CD4-positive, alpha-beta memory T cell (primary cell): ENCODE data around the gene PCDH15. TPM values are rescaled to one million over a fixed set of nuclear protein-coding genes. Genes with fewer than 3 reads are reported as not detected.

Experiments used
- CTCF ChIA-PET: fragments of 350-600 bp; sonication (Branson Sonifier 250); formaldehyde crosslinking; loops from one replicate; lab custom pipeline; 2021; ENCODE audit warnings: inconsistent platforms; ENCODE audit not compliant: partially characterized antibody; lab: Charles Lee
- POLR2A ChIA-PET: fragments of 350-600 bp; sonication (Branson Sonifier 250); formaldehyde crosslinking; loops from one replicate; lab custom pipeline; 2021; ENCODE audit not compliant: partially characterized antibody; lab: Charles Lee
- DNase-seq, 5 donors: peaks; one replicate each; pipeline versions ENCODE4 v3.0.0 to v3.0.0-alpha.2; 2020 to 2022; ENCODE audit warnings: mixed read lengths in 1 of 5
- H3K27ac ChIP-seq: one replicate; pipeline ENCODE4 v1.7.0; 2013; ENCODE audit warnings: low read depth, low read length
- H3K27me3 ChIP-seq: 2 replicates; pipeline ENCODE4 v1.7.0; 2013; ENCODE audit warnings: mild to moderate bottlenecking, low read length, moderate library complexity; ENCODE audit not compliant: insufficient read depth
- H3K36me3 ChIP-seq: 2 replicates; pipeline ENCODE4 v1.7.0; 2013; ENCODE audit warnings: mild to moderate bottlenecking, low read length, moderate library complexity; ENCODE audit not compliant: insufficient read depth
- H3K4me1 ChIP-seq: 2 replicates; pipeline ENCODE4 v1.7.0; 2013; ENCODE audit warnings: mild to moderate bottlenecking, low read length, moderate library complexity; ENCODE audit not compliant: insufficient read depth
- H3K4me3 ChIP-seq, 2 donors: one replicate each; pipeline ENCODE4 v1.7.0; 2013; ENCODE audit warnings: low read length in 2 of 2, mild to moderate bottlenecking in 1 of 2
- H3K9me3 ChIP-seq, 2 donors: one replicate each; pipeline ENCODE4 v1.7.0; 2013; ENCODE audit warnings: low read length in 2 of 2, control low read depth in 1 of 2; ENCODE audit not compliant: control insufficient read depth in 1 of 2
- H3K27ac Mint-ChIP-seq, 7 donors: one replicate each; pipeline ENCODE4 v1.8.0; 2020 to 2021; ENCODE audit warnings: mixed read lengths in 7 of 7, mild to moderate bottlenecking in 6 of 7, inconsistent platforms in 3 of 7, moderate library complexity in 3 of 7
- H3K27me3 Mint-ChIP-seq, 2 donors: one replicate each; pipeline ENCODE4 v1.8.0; 2020 to 2021; ENCODE audit warnings: mixed read lengths in 2 of 2
- H3K36me3 Mint-ChIP-seq, 2 donors: one replicate each; pipeline ENCODE4 v1.8.0; 2020 to 2021; ENCODE audit warnings: mixed read lengths in 2 of 2, inconsistent platforms in 1 of 2, mild to moderate bottlenecking in 1 of 2
- H3K4me1 Mint-ChIP-seq, 4 donors: one replicate each; pipeline ENCODE4 v1.8.0; 2020 to 2021; ENCODE audit warnings: mixed read lengths in 4 of 4, mild to moderate bottlenecking in 1 of 4
- H3K4me3 Mint-ChIP-seq, 8 donors: one replicate each; pipeline ENCODE4 v1.8.0; 2020 to 2021; ENCODE audit warnings: mixed read lengths in 8 of 8, mild to moderate bottlenecking in 7 of 8, moderate library complexity in 6 of 8, inconsistent platforms in 3 of 8
- H3K9me3 Mint-ChIP-seq, 8 donors: one replicate each; pipeline ENCODE4 v1.8.0; 2020 to 2021; ENCODE audit warnings: mixed read lengths in 8 of 8, mild to moderate bottlenecking in 5 of 8, inconsistent platforms in 3 of 8, moderate library complexity in 1 of 8
- intact Hi-C: fragments of 100-400 bp; cut with micrococcal nuclease; formaldehyde crosslinking; loops from one replicate; pipeline ENCODE4 v1.15.1; 2023
- polyA plus RNA-seq, 2 donors: library from polyadenylated mRNA; unstranded; fragments of 300-500 nt; fragmentation: Illumina TruSeq; gene quantifications; one replicate each; pipeline ENCODE4 v1.2.3, GENCODE V29; 2021
- total RNA-seq, 2 experiments: library from RNA; stranded (reverse); gene quantifications; one replicate each; pipeline ENCODE4 v1.2.3, GENCODE V29; 2021

Gene PCDH15
- total and polyA plus RNA-seq, 4 experiments from 2014 or later = not detected

GRCh38 chr10:54808186-54808935, 7.3 kb upstream of the PCDH15 start:
- Mint-ChIP-seq H3K4me1 (no peaks in the 10 kb centered on the region), H3K9me3 (peaks cover 0 to 12% (median 5%) of the 10 kb centered on the region in 8 donors), H3K36me3 (no peaks in the 10 kb centered on the region), H3K27me3 (no peaks in the 10 kb centered on the region), H3K27ac (no peak overlapping the region), H3K4me3 (no peak overlapping the region)
- ChIA-PET POLR2A (no interaction called here), CTCF (no interaction called here)
- H3K27ac ChIP-seq = no peak overlapping the region
- no peak for DNase-seq
- H3K36me3 ChIP-seq = no peaks in the 10 kb centered on the region
- no peaks in the 10 kb centered on the region for H3K4me1 ChIP-seq
- intact Hi-C loops = no loop called here
- H3K4me3 ChIP-seq = no peak overlapping the region
- H3K27me3 ChIP-seq = no peaks in the 10 kb centered on the region
- H3K9me3 ChIP-seq = no peaks in the 10 kb centered on the region

GRCh38 chr10:54799506-54799905, 1.5 kb downstream of the PCDH15 start:
- POLR2A ChIA-PET = no interaction called here
- intact Hi-C loops = no loop called here
- DNase-seq = no peak
- no peaks in the 10 kb centered on the region for H3K36me3 Mint-ChIP-seq
- no peaks in the 10 kb centered on the region for H3K4me1 Mint-ChIP-seq
- Histone ChIP-seq H3K27ac (no peak overlapping the region), H3K4me1 (no peaks in the 10 kb centered on the region), H3K36me3 (no peaks in the 10 kb centered on the region), H3K4me3 (no peak overlapping the region), H3K9me3 (no peaks in the 10 kb centered on the region), H3K27me3 (no peaks in the 10 kb centered on the region)
- no peak overlapping the region for H3K27ac Mint-ChIP-seq
- no peaks in the 10 kb centered on the region for H3K27me3 Mint-ChIP-seq
- H3K9me3 Mint-ChIP-seq = peaks cover 0 to 18% (median 4%) of the 10 kb centered on the region in 8 donors
- CTCF ChIA-PET = no interaction called here
- no peak overlapping the region for H3K4me3 Mint-ChIP-seq

GRCh38 chr10:54797636-54798321, 3.3 kb downstream of the PCDH15 start:
- no peak for DNase-seq

GRCh38 chr10:54796881-54797280, 4.2 kb downstream of the PCDH15 start:
- Histone ChIP-seq H3K9me3 (peaks cover 0 to 4% of the 10 kb centered on the region in 2 donors), H3K36me3 (no peaks in the 10 kb centered on the region), H3K27me3 (no peaks in the 10 kb centered on the region), H3K4me3 (no peak overlapping the region), H3K4me1 (no peaks in the 10 kb centered on the region), H3K27ac (no peak overlapping the region)
- no peak for DNase-seq
- POLR2A ChIA-PET = no interaction called here
- CTCF ChIA-PET = no interaction called here
- H3K27ac Mint-ChIP-seq = no peak overlapping the region
- no peaks in the 10 kb centered on the region for H3K4me1 Mint-ChIP-seq
- peaks cover 0 to 8% (median 2%) of the 10 kb centered on the region in 8 donors for H3K9me3 Mint-ChIP-seq
- H3K36me3 Mint-ChIP-seq = no peaks in the 10 kb centered on the region
- H3K27me3 Mint-ChIP-seq = no peaks in the 10 kb centered on the region
- intact Hi-C loops = no loop called here
- no peak overlapping the region for H3K4me3 Mint-ChIP-seq

More at GRCh38 chr10:54797636-54798321, 3.3 kb downstream of the PCDH15 start:
- POLR2A ChIA-PET = no interaction called here
- Histone ChIP-seq H3K4me3 (no peak overlapping the region), H3K36me3 (no peaks in the 10 kb centered on the region), H3K9me3 (peaks cover 0 to 4% of the 10 kb centered on the region in 2 donors), H3K27me3 (no peaks in the 10 kb centered on the region), H3K27ac (no peak overlapping the region), H3K4me1 (no peaks in the 10 kb centered on the region)
- Mint-ChIP-seq H3K4me3 (no peak overlapping the region), H3K27me3 (no peaks in the 10 kb centered on the region), H3K9me3 (peaks cover 0 to 8% (median 2%) of the 10 kb centered on the region in 8 donors), H3K27ac (no peak overlapping the region), H3K4me1 (no peaks in the 10 kb centered on the region), H3K36me3 (no peaks in the 10 kb centered on the region)
- CTCF ChIA-PET = no interaction called here
- intact Hi-C loops = no loop called here

- H3K9me3 Mint-ChIP-seq = peaks cover 0 to 14% (median 6%) of the 10 kb centered on the region in 8 donors
- no peak for DNase-seq
- H3K36me3 ChIP-seq = no peaks in the 10 kb centered on the region
- CTCF ChIA-PET = no interaction called here
- no peaks in the 10 kb centered on the region for H3K36me3 Mint-ChIP-seq
- POLR2A ChIA-PET = no interaction called here
- H3K4me1 ChIP-seq = no peaks in the 10 kb centered on the region
- H3K4me3 ChIP-seq = no peak overlapping the region
- no peaks in the 10 kb centered on the region for H3K27me3 ChIP-seq
- no peaks in the 10 kb centered on the region for H3K27me3 Mint-ChIP-seq
- H3K4me3 Mint-ChIP-seq = no peak overlapping the region
- H3K4me1 Mint-ChIP-seq = no peaks in the 10 kb centered on the region
- H3K27ac Mint-ChIP-seq = peak overlapping the region in 1 of 7 donors; percentile 60
- intact Hi-C loops = no loop called here
- no peaks in the 10 kb centered on the region for H3K9me3 ChIP-seq
- no peak overlapping the region for H3K27ac ChIP-seq
Measured at GRCh38 chr10:54776622-54777021, 24.4 kb downstream of the PCDH15 start.

- no peak for DNase-seq
- no peaks in the 10 kb centered on the region for H3K4me1 ChIP-seq
- Mint-ChIP-seq H3K27me3 (no peaks in the 10 kb centered on the region), H3K27ac (no peak overlapping the region), H3K4me3 (no peak overlapping the region), H3K4me1 (no peaks in the 10 kb centered on the region), H3K9me3 (peaks cover 0 to 16% (median 6%) of the 10 kb centered on the region in 8 donors), H3K36me3 (no peaks in the 10 kb centered on the region)
- CTCF ChIA-PET = no interaction called here
- POLR2A ChIA-PET = no interaction called here
- H3K36me3 ChIP-seq = no peaks in the 10 kb centered on the region
- no peaks in the 10 kb centered on the region for H3K27me3 ChIP-seq
- intact Hi-C loops = no loop called here
- H3K27ac ChIP-seq = no peak overlapping the region
- no peak overlapping the region for H3K4me3 ChIP-seq
- H3K9me3 ChIP-seq = no peaks in the 10 kb centered on the region
Measured at GRCh38 chr10:54772468-54773122, 28.4 kb downstream of the PCDH15 start.

GRCh38 chr10:54769051-54769450, 32.0 kb downstream of the PCDH15 start:
- H3K27me3 Mint-ChIP-seq = no peaks in the 10 kb centered on the region

More at GRCh38 chr10:54769051-54769450, 32.0 kb downstream of the PCDH15 start:
- Histone ChIP-seq H3K36me3 (no peaks in the 10 kb centered on the region), H3K27ac (no peak overlapping the region), H3K9me3 (no peaks in the 10 kb centered on the region), H3K27me3 (no peaks in the 10 kb centered on the region), H3K4me1 (no peaks in the 10 kb centered on the region), H3K4me3 (no peak overlapping the region)
- no peaks in the 10 kb centered on the region for H3K4me1 Mint-ChIP-seq
- DNase-seq = no peak
- intact Hi-C loops = no loop called here
- ChIA-PET CTCF (no interaction called here), POLR2A (no interaction called here)
- no peak overlapping the region for H3K27ac Mint-ChIP-seq
- no peak overlapping the region for H3K4me3 Mint-ChIP-seq
- H3K36me3 Mint-ChIP-seq = no peaks in the 10 kb centered on the region
- peaks cover 0 to 14% (median 3%) of the 10 kb centered on the region in 8 donors for H3K9me3 Mint-ChIP-seq
